ENCODE data around the gene BOD1L1.

Gene BOD1L1

DNA sequence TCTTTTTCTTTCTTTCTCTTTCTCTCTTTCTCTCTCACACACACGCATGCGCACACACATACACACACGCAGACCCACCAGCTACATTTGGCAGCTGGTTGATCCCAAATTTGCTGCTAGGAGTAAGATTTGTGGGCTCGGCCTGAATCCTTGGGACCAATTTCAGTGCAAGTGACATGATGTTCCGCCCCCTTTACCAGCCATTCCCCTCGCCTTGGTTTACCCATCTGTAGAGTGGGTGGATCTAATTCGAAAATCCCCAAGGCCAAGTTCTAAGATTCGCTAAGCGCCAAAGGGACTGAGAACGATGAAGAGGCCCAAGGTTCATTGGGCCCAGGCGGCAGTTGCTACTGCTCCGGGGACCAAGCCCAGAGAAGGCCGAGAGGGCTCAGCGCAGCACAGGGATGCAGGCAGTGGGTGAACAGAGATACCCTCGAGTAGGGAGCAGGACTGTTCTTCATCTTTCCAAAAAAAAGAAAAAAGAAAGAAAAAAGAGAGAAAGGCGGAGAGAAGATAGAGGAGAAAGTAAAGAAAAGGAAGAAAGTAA, 89.0 kb downstream of the BOD1L1 start:
- DNase-seq, result no peak

DNA sequence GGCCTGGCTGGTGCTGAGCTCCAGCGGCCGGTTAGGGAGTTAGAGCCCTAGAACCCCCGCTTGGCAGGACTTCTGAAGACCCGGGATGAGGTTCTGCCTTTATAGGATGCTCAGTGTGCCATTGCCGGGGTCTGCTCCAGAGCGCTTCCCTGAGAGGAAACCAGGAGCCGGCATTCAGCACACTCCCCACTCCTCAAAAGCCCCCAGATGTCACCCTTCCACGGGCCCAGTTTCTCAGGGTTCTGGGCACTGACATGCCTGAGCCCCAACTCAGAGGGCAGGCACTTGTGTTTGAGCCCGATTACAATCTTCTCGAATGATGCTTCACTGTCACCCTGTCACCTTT, 89.7 kb downstream of the BOD1L1 start:
- DNase-seq, result no peak

DNA sequence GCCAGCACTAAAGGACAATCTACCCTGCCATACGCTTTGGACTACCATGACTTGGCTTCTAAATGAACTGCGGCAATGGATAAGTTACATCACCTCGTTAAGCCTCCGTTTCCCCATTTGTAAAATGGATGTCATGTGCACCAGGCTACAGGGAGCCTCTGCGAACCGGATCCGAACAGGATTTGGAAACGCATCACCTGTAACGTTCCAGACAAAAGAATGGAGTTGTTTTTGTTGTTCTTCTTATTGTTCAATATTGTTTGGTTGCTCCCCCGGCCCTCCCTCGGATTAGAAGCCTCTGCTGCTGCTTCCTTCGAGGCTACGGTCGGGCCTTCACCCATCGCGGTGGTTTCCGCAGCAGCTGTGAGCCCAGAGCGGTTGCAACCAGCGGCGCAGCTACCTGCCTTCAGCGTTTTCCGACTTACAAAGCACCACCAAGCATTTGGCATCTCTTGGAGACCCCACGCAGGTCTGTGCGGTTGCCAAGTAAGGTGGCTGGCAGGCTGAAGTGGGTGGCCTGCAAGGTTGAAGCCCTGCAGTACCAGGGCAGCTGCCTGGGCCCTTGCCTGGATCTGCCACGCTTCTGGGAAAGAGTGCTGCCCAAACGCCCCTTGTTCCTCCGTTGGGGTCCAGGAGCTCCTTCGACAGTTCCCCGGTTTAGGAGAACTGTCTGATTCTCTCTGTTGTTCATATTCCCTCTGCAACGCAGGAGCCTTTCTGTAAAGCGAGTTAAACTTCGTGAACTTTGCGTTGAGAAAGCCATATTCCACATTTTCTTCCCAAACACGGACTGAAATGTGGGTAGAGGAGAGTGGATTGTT, 90.3 kb downstream of the BOD1L1 start:
- no peak for DNase-seq

DNA sequence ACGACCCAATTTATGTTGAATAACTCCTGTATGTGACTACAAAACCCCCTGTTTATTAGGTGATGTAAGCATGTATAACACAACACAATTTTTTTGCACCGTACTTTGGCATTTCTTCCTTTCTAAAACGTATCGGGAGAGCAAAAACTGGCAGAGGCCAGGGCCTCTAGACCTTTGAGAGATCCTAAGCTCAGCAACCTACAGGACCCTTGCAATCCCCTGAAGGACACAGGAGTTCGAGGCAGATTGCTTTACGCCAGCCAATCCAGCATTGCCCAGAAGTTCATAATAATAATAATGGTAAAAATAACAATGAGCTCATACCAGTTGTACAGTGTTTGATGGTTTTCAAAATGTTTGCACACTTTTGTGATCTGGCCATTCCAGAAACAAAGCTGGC, 90.9 kb downstream of the BOD1L1 start:
- DNase-seq, result no peak

DNA sequence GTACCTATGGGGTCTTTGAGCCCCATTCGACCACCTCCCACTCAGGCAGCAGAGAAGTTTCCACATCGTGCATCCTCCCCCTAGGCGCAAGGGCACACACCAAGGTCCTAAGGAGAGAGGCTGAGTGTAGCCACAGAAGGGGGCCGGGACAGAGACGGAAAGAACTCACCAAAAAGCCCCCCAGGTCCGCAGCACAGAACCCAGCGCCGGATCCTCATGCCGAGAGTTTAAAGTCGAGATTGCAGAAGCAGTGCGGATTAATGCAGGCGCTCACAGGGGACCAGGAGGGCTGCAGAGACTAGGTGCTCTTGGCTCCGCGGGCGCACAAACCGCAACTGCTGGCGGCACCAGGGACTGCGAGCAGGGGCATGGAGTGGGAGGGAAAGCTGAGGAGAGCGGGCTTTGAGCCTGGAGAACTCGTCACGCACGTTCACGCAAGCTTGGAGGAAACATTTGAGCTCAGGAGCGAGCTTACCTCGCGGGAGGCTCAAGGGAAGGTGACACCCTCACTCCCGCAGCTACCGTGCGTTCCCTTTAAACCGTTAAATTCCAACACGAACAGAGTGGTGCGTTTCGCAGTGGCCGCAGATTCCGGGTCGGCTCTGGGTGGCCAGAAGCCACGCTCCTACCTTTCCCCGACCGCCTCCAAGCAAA, 91.7 kb downstream of the BOD1L1 start:
- DNase-seq, result no peak

DNA sequence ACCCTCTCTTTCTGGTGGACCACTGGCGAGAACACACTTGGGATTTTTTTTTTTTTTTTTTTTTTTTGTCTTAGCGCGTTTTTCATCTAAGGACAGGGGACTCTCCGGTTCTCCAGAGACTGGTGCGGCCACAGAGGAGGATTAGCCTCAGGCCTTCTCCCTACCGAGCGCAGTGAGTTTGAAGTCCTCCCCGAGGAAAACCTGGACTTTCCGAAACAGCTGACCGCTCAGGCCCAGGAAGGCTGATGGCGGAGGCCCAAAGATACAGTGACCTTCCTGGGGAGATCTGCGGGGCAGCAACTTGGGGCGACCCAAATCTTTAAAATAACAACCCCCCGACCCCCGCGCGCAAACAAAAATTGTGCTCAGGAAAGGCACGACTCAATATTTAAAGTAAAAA, 92.4 kb downstream of the BOD1L1 start:
- no peak for DNase-seq

DNA sequence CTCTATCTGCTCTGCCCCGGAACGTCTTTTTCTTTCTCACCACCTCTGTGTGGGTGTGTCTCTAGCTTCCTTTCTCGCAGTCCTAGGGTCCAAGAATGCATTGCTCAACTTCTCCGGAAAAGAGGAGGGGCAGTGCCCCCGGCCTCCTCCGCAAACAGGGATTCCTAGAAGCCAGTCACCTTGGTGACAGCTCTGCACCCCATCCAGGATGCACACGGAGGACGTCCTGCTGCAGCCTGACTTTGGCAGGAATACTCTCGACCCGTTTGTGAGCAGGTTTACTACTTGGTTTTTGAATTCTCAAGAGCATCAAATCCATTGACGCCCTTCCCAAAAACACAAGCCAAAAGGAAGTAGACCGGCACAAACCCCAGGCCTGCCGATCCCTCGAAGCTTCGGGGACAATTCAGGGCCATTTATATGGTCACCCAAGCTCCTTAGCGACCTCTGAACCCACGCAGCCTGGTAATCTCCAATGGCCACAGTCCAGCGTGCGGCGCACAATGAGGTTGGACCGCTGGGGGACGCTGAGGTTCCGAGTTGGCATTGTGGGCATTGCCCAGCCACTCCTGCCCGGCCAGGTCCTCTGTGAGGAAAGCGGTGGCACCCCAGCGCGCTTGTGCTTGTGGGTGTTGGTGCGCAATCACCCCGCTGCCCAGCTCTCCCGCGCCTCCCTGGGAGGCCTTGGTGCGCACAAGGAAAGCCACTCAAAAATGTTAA, 93.0 kb downstream of the BOD1L1 start:
- DNase-seq, result no peak

DNA sequence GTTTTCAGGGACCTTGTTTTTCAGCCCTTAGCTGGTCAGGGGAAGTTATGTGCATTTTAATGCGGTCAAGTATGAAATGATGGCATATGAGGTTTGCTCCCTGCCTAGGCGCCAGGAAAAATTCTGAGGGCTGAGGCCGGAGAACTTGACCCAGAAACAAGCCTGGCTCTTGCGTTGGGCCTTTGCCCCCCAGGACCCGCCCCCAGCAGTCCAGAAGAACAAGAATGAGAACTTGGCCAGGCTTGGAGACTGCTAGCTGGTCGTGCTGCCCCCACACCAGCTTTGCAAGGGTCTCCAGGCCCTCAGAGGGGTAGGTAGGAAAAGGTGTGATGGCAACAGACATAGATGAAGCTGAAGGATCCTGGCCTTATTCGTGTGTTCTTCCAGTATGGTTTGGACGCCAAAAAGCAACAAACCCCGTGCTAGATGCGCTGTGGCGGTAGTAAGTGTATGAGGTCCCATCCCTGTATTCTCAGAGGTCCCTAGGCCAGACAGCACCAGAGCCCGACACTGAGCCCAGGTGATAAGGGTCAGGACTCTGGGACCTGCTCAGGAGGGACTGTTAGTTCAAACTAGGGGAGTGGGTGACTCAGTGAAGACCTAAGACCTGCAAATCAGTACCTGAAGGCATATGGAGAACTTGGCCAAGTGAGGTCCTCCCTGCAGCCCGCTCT, 93.7 kb downstream of the BOD1L1 start:
- DNase-seq, result no peak

DNA sequence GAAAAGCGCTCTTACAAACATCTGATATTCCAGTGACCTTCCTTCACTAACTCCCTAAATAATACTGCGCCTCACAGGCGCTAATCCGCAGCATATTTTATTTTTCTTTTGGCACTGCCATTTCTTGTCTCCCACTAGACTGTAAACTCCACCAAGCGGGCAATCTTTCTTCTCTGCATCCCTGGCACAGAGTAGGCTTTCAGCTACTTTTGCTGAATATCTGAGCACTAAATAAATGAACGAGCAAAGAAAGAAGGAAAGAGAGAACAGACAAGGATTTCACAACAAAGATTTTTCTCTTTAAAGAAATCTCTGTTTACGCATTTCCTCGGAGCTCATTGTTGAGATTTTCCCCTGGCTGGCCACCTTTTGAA, 95.9 kb downstream of the BOD1L1 start:
- no peak for DNase-seq

DNA sequence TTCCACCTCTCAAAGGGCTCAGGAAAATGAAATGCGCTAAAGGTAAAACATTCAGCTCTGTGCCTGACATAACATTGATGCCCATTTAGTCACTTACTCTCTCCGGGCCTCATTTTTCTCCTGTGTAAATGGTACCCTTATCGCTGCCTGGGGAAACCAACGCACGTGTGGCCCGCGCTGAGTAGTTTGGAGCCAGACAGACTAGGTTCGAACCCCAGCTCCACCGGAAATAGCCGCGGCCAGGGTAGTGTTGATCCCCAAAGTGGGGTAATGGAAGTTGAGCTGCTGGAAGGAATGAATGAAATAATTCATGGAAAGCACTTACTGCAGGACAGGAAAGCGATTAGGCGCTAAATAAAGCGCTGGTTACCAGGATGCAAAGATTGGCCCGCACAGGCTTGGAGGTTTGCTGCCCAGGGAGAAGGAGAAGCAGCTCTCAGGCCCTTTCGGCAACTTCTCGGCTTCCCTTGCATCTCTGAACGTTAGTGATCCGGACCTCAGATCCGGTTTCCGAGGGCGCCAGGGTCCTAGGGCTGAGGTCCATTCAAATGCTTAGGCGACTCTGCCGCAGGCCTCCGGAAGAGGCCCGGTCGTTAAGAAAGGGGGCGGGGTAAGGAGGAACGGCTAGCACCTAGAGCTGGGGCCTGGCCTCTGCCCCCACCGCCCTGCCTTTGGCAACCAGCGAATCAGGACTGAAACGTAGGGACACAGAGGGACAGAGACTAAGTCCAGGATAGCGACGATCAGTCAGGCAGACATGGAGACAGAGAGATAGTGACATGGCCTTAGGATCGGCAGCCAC, 96.5 kb downstream of the BOD1L1 start:
- no peak for DNase-seq

DNA sequence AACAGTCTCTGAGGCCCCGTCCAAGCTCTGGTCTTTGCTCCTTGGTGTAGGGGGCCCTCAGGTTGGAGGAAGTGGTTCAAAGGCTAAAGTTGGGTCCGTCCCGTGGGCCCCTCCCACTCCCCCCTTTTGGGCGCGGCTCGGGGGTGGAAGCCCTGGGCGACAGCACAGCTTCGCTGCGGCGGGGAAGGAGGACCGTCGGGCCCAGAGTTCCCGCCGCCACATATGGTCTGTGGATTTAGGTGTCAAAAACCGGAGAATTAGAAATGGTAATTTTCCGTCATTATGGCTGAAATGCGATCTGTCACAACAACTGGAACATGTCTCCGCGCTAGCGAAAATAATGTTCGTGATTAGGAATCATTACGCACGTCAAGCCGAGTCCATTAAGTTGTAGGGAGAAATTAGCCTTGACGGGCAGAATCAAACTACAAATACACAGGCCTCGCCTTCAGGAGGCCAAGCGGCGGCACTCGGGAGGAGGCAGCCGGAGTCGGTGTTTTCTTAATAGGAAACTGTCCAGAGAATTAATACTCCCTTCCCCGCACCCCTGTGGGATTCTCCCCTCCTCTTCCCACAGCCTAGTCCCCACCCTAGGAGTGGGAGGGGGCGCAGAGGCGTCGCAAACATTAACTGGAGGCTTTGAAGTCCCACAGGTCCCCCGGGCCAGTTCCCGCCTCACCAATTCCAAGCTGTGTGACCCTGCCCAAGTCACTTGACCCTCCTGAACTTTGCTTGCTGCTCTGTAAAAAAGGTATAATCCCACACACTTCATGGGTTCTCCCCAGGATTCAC, 98.2 kb downstream of the BOD1L1 start:
- DNase-seq, result peak; percentile 59

DNA sequence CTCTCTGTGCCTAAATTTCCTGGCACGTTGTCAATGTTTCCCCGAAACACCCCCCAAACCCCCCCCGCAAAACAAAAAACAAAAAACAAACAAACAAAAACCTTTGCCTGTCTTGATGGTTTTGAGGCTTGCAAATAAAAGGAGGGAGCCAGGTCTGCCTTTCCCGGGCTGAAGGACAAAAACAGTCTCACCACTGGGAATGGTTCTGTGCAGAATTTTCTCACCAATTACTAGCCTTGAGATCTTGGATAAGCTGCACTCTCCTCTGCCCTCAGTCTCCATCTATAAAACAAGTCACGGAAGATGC, 98.8 kb downstream of the BOD1L1 start:
- peak; percentile 59 for DNase-seq

DNA sequence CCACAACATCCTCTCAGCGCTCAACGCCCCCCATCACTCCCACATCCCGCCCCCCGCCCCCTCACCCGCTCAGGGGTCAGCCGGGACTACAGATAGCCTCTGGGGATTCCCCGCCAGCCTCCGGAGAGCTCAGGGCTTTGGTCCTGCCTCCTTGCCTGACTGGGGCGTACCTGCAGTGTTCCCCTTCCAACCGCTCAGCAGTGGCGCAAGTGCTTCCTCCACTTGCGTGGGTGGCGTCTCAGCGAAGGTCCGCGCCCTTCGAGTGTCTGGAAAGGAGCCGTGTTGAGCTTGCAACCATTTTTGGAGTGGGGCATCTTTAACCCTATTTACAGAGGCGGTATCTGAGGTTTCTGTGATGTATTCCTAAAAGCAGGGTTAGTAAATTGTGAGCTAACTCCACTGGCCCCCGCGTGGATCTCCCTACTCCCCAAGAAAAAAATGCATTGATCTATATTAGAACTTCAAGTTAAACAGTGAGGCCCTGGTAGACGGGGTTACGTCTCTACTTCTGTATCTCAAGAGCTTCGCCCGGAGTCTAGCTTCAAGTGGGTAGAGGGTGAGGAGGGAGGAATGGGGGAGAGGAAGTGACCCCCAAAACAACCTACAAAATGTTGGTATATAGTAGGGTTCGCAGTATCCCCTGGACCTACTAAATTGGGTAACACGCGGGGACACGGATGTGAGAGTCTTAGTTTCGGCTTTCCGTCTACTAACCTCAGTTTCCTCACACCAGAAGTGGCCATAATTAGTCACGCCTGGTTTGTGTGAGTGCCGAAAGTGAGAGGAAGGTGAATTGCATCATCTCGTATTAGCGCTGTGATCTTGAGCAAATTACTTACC, 99.3 kb downstream of the BOD1L1 start:
- peak; percentile 60 for DNase-seq

DNA sequence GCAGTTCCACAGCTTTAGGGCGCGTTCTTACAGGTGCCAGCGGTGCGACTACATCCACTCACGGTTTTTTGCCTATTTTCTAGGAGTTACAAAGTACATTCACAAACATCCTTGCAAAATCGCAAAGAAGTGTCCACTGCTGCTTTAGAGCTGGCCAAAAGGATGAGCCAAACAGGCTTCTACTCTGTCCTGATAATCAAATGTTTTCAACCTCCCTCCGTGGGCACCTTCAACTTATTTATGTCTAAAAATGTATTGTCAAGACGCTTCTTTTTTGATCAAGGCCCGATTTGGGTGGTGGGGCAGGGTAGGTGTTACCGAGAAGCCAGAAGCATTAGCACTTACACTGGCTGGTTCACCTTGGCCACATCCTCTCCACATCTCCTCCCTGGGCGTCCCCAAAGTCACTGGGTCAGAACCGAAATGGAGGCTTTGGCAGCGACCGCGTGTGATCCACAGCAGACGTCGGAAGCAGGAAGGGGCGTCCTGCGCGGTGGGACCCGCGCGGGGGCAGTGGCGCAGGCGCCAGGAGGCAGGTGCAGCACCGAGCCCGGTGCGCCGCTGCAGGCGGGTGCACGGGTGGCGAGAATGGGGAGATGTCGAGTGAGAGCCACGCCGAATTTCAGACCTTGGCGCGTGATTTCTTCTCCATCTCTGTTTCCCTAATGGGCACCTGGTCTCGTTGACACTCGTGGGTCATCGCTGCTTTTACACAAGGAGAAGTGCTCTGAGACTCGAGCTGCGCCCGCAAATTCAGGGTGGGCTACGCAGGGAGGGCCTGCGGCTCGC, 100.1 kb downstream of the BOD1L1 start:
- DNase-seq, result peak; percentile 40

DNA sequence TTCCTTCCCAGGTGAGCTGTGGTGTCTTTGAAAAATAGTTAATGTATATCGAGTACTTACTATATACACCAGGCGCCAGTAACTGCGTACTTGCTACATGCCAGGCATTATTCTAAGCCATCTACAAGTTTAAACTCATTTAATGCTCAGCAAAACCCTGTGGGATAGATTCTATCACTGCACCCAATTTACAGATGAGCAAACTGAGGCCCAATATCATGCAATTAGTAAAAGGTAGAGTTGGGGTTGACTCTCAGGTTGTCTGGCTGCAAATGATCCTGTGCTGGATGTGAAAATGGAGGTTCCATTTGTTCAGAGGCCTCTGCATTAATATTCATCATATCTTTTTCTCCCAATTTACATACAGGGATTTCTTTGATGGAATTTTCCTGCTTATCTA, 100.9 kb downstream of the BOD1L1 start:
- no peak for DNase-seq

DNA sequence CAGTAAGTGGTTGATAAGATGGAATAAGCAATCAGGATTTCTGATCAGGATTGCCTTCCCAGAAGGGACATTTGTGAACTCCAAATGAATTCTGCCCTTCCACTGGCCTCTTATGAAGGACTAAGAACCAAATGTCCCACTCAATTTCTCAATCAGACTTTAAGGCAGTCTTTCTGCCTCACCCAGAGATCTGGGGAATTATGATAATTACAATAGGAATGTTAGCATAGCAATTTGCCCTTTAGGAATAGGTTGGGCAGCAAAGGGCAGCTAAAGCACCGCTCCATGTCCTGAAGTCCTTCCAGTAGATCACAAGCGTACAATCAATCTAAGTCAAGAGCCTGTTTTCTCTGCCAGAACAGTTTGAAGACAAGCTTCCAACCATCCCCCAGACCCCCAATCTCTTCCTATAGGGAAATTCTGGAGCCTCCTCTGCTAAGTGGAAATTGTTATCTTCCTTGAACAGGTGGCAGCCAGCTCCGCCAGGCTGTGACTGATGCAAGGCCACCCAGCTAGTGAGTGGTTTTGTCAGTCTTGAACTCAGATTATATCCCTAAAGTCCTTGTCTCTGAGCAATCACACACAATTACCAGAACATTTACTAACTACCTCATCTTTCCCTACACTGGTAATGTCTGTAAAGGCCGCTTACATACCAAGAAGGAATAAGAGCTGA, 101.8 kb downstream of the BOD1L1 start:
- peak; percentile 3 for DNase-seq

DNA sequence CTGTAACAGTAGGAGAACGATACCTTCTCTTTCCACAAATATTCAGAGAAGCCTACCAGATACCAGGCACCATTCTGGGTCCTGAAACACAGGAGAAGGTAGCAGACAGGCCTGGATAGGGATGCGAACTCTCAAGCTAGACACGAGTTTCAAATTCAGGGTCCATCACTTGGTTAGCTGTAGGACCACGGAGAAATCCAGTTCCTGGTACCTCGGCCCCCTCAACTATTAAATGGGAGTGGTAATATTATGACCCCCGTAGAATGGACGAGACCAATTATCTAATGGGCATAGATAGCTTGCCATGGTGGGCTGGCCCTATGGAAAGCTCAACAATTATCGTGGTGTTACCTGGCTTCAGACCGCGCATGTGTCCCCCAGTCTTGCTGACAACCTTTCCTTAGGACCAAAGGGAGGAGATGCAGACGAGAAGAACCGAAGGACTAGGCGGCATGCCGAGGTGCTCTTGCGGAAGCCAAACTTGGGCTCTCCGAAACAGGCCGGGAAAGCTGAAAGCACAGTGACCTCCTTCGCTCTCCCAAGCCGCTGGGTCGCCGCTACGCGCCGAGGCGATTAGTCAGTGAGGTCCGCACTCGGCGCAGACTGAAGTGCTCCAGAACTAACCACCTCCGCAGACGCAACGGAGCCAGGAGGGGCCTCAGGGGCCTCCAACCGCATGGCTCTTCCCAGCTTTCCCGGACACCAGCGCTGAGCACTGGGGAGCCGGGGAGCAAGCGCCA, 102.9 kb downstream of the BOD1L1 start:
- no peak for DNase-seq
